HepG2 (cell line): Measurements from ENCODE around the gene SLC1A4. TPM values are rescaled to one million over a fixed set of nuclear protein-coding genes. Genes with fewer than 3 reads are reported as not detected.

ENCODE experiments used
- ATAC-seq: fragments of 200-7000 bp; cut with Tn5 transposase; 3 replicates; pipeline ENCODE4 v1.9.1; 2020; ENCODE audit warnings: mild to moderate bottlenecking, moderate library complexity
- BruUV-seq: library from RNA; stranded (reverse); fragments of 400-500 nt; replicated peaks from 2 replicates; lab custom pipeline; 2021; lab: Mats Ljungman, UMichigan
- CTCF ChIA-PET: fragments of 300-600 bp; formaldehyde crosslinking; extraction: SDS; loops from one replicate; lab custom pipeline; 2021; ENCODE audit warnings: low total read pairs, inconsistent platforms, low intra/inter-chr PET ratio; lab: Yijun Ruan, JAX
- POLR2A ChIA-PET: fragments of 350-600 bp; sonication (Branson Sonifier 250); formaldehyde crosslinking; loops from one replicate; lab custom pipeline; 2020; ENCODE audit warnings: antibody characterized with exemption, inconsistent platforms; lab: Yijun Ruan, JAX
- DNase-seq: peaks from one replicate; pipeline ENCODE4 v3.0.0-alpha.2; 2015; ENCODE audit warnings: low spot score
- FAIRE-seq: peaks from 3 replicates; lab custom pipeline; 2011; peaks lifted over from hg19 to GRCh38; lab: Jason Lieb, UNC
- H2AFZ ChIP-seq: one replicate; pipeline ENCODE4 v1.6.1; 2011; ENCODE audit warnings: low read length, inconsistent platforms
- H3K27ac ChIP-seq: fragments of 300-600 bp; 3 replicates; pipeline ENCODE4 v1.8.0; 2011; ENCODE audit warnings: mixed run types, mild to moderate bottlenecking, mixed read lengths, low read length, inconsistent platforms; ENCODE audit not compliant: insufficient read depth; ENCODE audit errors: extremely low read length
- H3K27me3 ChIP-seq, 2 experiments: fragments of 200-600 bp in 1 of 2; 2 replicates in 1 of 2; 3 replicates in 1 of 2; pipeline versions ENCODE4 v1.6.0 to v1.8.0; 2011; ENCODE audit warnings: low read length in 2 of 2, mild to moderate bottlenecking in 2 of 2, moderate library complexity in 2 of 2, inconsistent platforms in 1 of 2; ENCODE audit not compliant: insufficient read depth in 2 of 2, control insufficient read depth in 1 of 2
- H3K36me3 ChIP-seq, 2 experiments: fragments of 200-600 bp in 1 of 2; replicated peaks in 1 of 2; 2 replicates in 1 of 2; 3 replicates in 1 of 2; pipeline versions ENCODE4 v1.5.1 to v1.8.0; 2011; ENCODE audit warnings: low read length in 2 of 2, inconsistent platforms in 1 of 2; ENCODE audit not compliant: insufficient read depth in 2 of 2, control insufficient read depth in 1 of 2
- H3K4me1 ChIP-seq: 2 replicates; pipeline ENCODE4 v1.5.1; 2012; ENCODE audit warnings: low read length, inconsistent platforms; ENCODE audit not compliant: insufficient read depth
- H3K4me2 ChIP-seq: 2 replicates; pipeline ENCODE4 v1.6.0; 2011; ENCODE audit warnings: low read depth, low read length, inconsistent platforms
- H3K4me3 ChIP-seq, 3 experiments: fragments of 200-600 bp in 1 of 3; sonication (generic), shearing (Covaris generic) in 1 of 3; replicated peaks in 1 of 3; 2 replicates each; pipeline ENCODE4 v1.5.1; 2011 to 2016; ENCODE audit warnings: low read length in 3 of 3, inconsistent platforms in 2 of 3, low read depth in 2 of 3, mild to moderate bottlenecking in 2 of 3, control low read depth in 1 of 3, mixed read lengths in 1 of 3; ENCODE audit not compliant: insufficient read depth in 1 of 3
- H3K79me2 ChIP-seq: one replicate; pipeline ENCODE4 v1.6.1; 2011; ENCODE audit warnings: low read length, inconsistent platforms; ENCODE audit not compliant: insufficient read depth
- H3K9ac ChIP-seq: 2 replicates; pipeline ENCODE4 v1.6.0; 2011; ENCODE audit warnings: mild to moderate bottlenecking, low read depth, low read length, inconsistent platforms; ENCODE audit not compliant: insufficient read depth
- H3K9me3 ChIP-seq: 2 replicates; pipeline ENCODE4 v1.5.1; 2012; ENCODE audit warnings: mild to moderate bottlenecking, low read length
- H4K20me1 ChIP-seq: 2 replicates; pipeline ENCODE4 v1.6.0; 2011; ENCODE audit warnings: inconsistent platforms, mild to moderate bottlenecking, low read length, moderate library complexity; ENCODE audit not compliant: insufficient read depth
- DBP ChIP-seq: sonication (generic); formaldehyde crosslinking; IDR thresholded peaks from 2 replicates; pipeline ENCODE4 v1.4.0; 2020; ENCODE audit warnings: missing genetic modification reagents; ENCODE audit errors: not compliant biosample characterization
- EEA1 ChIP-seq: sonication (generic); formaldehyde crosslinking; IDR thresholded peaks from 2 replicates; pipeline ENCODE4 v1.5.1; 2020; ENCODE audit warnings: mild to moderate bottlenecking, missing genetic modification reagents, borderline replicate concordance
- ELF1 ChIP-seq: sonication (generic); formaldehyde crosslinking; IDR thresholded peaks from 2 replicates; pipeline ENCODE4 v1.4.0; 2020; ENCODE audit warnings: missing genetic modification reagents
- NR2F1 ChIP-seq, 2 experiments: fragments of 450-650 bp in 1 of 2; formaldehyde crosslinking in 1 of 2; IDR thresholded peaks; 2 replicates each; pipeline versions ENCODE4 v1.5.0 to v1.6.1; 2016 to 2020; ENCODE audit warnings: mild to moderate bottlenecking in 1 of 2, missing compliant biosample characterization in 1 of 2, missing genetic modification reagents in 1 of 2, moderate library complexity in 1 of 2
- SMARCC2 ChIP-seq: fragments of 450-650 bp; IDR thresholded peaks from 2 replicates; pipeline ENCODE4 v1.6.1; 2017; ENCODE audit warnings: antibody characterized with exemption, mild to moderate bottlenecking
- SPEN ChIP-seq: sonication (generic); formaldehyde crosslinking; IDR thresholded peaks from 2 replicates; pipeline ENCODE4 v1.5.1; 2020; ENCODE audit warnings: low read depth, mild to moderate bottlenecking, missing genetic modification reagents
- STAG1 ChIP-seq: sonication (generic); formaldehyde crosslinking; IDR thresholded peaks from 2 replicates; pipeline ENCODE4 v1.4.0; 2020; ENCODE audit warnings: missing genetic modification reagents
- YEATS4 ChIP-seq: sonication (generic); formaldehyde crosslinking; IDR thresholded peaks from 2 replicates; pipeline ENCODE4 v1.4.0; 2020; ENCODE audit warnings: missing genetic modification reagents, borderline replicate concordance
- ZNF142 ChIP-seq: sonication (generic); formaldehyde crosslinking; IDR thresholded peaks from 2 replicates; pipeline ENCODE4 v1.4.0; 2020; ENCODE audit warnings: missing genetic modification reagents
- ZNF430 ChIP-seq: sonication (generic); formaldehyde crosslinking; IDR thresholded peaks from 2 replicates; pipeline ENCODE4 v1.9.0; 2021; ENCODE audit warnings: mild to moderate bottlenecking, missing genetic modification reagents
- ZNF629 ChIP-seq: sonication (generic); formaldehyde crosslinking; conservative IDR thresholded peaks from 2 replicates; pipeline ENCODE4 v1.5.0; 2020; ENCODE audit warnings: missing genetic modification reagents
- ZNF678 ChIP-seq: sonication (generic); formaldehyde crosslinking; IDR thresholded peaks from 2 replicates; pipeline ENCODE4 v1.4.0; 2020; ENCODE audit warnings: mild to moderate bottlenecking, missing genetic modification reagents
- WGBS: methylation state at CpG from one replicate; pipeline ENCODE4 v1.1.6; 2017; ENCODE audit warnings: low lambda C conversion rate; 5-methylcytosine and 5-hydroxymethylcytosine counted together
- in situ Hi-C: cut with HindIII; loops from 2 replicates; pipeline ENCODE4 v1.10.0; 2017; ENCODE audit warnings: low pct_unique_long_range_greater_than_20kb; ENCODE audit not compliant: extremely low pct_ligation_motif_present
- intact Hi-C: fragments of 100-400 bp; cut with micrococcal nuclease; formaldehyde crosslinking; loops from one replicate; pipeline ENCODE4 v1.10.0; 2022; ENCODE audit not compliant: unreplicated experiment
- polyA plus RNA-seq, 8 experiments: library from polyadenylated mRNA; depleted of rRNA in 3 of 8; stranded (reverse) in 7 of 8; unstranded in 1 of 8; fragments of >200 nt; fragmentation: Illumina TruSeq in 4 of 8; extraction: Trizol in 4 of 8; gene quantifications; 2 replicates each; pipeline versions ENCODE4 v1.2.1 to v1.2.3, GENCODE V29; 2011 to 2016; ENCODE audit warnings: low read depth in 4 of 8, missing spikeins in 1 of 8, mixed read lengths in 1 of 8; ENCODE audit not compliant: insufficient read depth in 1 of 8
- total RNA-seq, 5 experiments: library from RNA; depleted of rRNA; stranded (reverse); fragments of >200 nt; fragmentation: Illumina TruSeq; extraction: Trizol; gene quantifications; 2 replicates each; pipeline ENCODE4 v1.2.3, GENCODE V29; 2016; ENCODE audit warnings: low read depth in 1 of 5

Gene SLC1A4
- total and polyA plus RNA-seq, 2 of the 13 experiments (the other 11 are each of a cell fraction or from before 2014, with no cell fraction given): 21.0 to 39.6 TPM

- intact Hi-C loops: loop anchor here (5.0 kb wide), 1 partner anchor 51 kb away; no protein-coding TSS in a partner anchor
- no peak overlapping the region for H2AFZ ChIP-seq
- no peaks in the 10 kb centered on the region for H4K20me1 ChIP-seq
- no peak overlapping the region for H3K9ac ChIP-seq
- no peaks in the 10 kb centered on the region for H3K79me2 ChIP-seq
- peaks cover 2 to 18% of the 10 kb centered on the region in 2 experiments; a peak in 1 of 5 replicates for H3K36me3 ChIP-seq
- ChIA-PET CTCF (interaction anchor here (3.5 kb wide), 1 partner anchor 125 kb away, joined by 65 read pairs; no protein-coding TSS in a partner anchor), POLR2A (interaction anchor here (3.4 kb wide), 1 partner anchor 13 kb away, joined by 16 read pairs; the partner anchor contains the start of gene CEP68)
- H3K4me2 ChIP-seq: no peak overlapping the region
- no peak overlapping the region for H3K4me3 ChIP-seq
- in situ Hi-C loops: loop anchor here (5.0 kb wide), 1 partner anchor 126 kb away; no protein-coding TSS in a partner anchor
- H3K9me3 ChIP-seq: no peaks in the 10 kb centered on the region
- DNase-seq: no peak
- ATAC-seq: no peak
- H3K27ac ChIP-seq: no peak overlapping the region
- H3K4me1 ChIP-seq: peaks cover 13% of the 10 kb centered on the region
- no peak for TF ChIP-seq ZNF142
- TF ChIP-seq SMARCC2: no peak
- no peak for TF ChIP-seq ZNF629
- TF ChIP-seq ELF1 (CRISPR knock-in tag): no peak
- TF ChIP-seq YEATS4 (CRISPR knock-in tag): no peak
- no peak for TF ChIP-seq EEA1 (CRISPR knock-in tag)
- TF ChIP-seq ZNF678 (CRISPR knock-in tag): no peak
- TF ChIP-seq ZNF430: no peak
- no peak for TF ChIP-seq NR2F1 (CRISPR knock-in tag; IDR thresholded peaks at IDR 0.05)
- no peak for TF ChIP-seq STAG1
- TF ChIP-seq DBP (CRISPR knock-in tag): no peak
- TF ChIP-seq SPEN (CRISPR knock-in tag): no peak
- WGBS: 93% methylated on average over 2 of the region's 2 CpGs
- no peaks in the 10 kb centered on the region for H3K27me3 ChIP-seq
- BruUV-seq: no TSS peak
- FAIRE-seq: no peak
Measured at GRCh38 chr2:65043001-65043400, 53.8 kb downstream of the SLC1A4 start.
